Neural progenitor cell (in vitro differentiated cells): ENCODE results near the gene MTMR10. TPM values are rescaled to one million over a fixed set of nuclear protein-coding genes. Genes with fewer than 3 reads are reported as not detected.
A peak's percentile ranks its signal among the peaks of the same experiment; 100 is the strongest.

Experiments used
- DNase-seq: peaks from one replicate; pipeline ENCODE4 v3.0.0-alpha.2; 2016; ENCODE audit warnings: low spot score
- H2AFZ ChIP-seq: fragments of 200-600 bp; sonication (generic); replicated peaks from 2 replicates; pipeline ENCODE4 v1.6.1; 2016; ENCODE audit warnings: antibody characterized with exemption
- H3F3A ChIP-seq: fragments of 200-600 bp; sonication (generic); 2 replicates; pipeline ENCODE4 v1.6.1; 2016; ENCODE audit warnings: antibody characterized with exemption, low read depth
- H3K27ac ChIP-seq: fragments of 200-600 bp; sonication (generic); 2 replicates; pipeline ENCODE4 v1.5.1; 2016; ENCODE audit warnings: mild to moderate bottlenecking
- H3K27me3 ChIP-seq: fragments of 200-600 bp; sonication (generic); 2 replicates; pipeline ENCODE4 v1.6.1; 2016; ENCODE audit warnings: mild to moderate bottlenecking, moderate library complexity
- H3K36me3 ChIP-seq: fragments of 200-600 bp; sonication (generic); 2 replicates; pipeline ENCODE4 v1.5.1; 2016
- H3K4me1 ChIP-seq: fragments of 200-600 bp; sonication (generic); 2 replicates; pipeline ENCODE4 v1.6.1; 2016; ENCODE audit warnings: mixed run types
- H3K4me2 ChIP-seq: fragments of 200-600 bp; sonication (generic); 2 replicates; pipeline ENCODE4 v1.6.1; 2016
- H3K4me3 ChIP-seq: fragments of 200-600 bp; sonication (generic); 2 replicates; pipeline ENCODE4 v1.5.1; 2016
- H3K79me2 ChIP-seq: fragments of 200-600 bp; sonication (generic); 2 replicates; pipeline ENCODE4 v1.6.1; 2016; ENCODE audit warnings: low read depth
- H3K9ac ChIP-seq: fragments of 200-600 bp; sonication (generic); 2 replicates; pipeline ENCODE4 v1.6.1; 2016
- H3K9me3 ChIP-seq: fragments of 200-600 bp; sonication (generic); 2 replicates; pipeline ENCODE4 v1.5.1; 2016; ENCODE audit warnings: low read depth
- H4K20me1 ChIP-seq: fragments of 200-600 bp; sonication (generic); 2 replicates; pipeline ENCODE4 v1.6.1; 2016; ENCODE audit warnings: low read depth
- H3K27ac Mint-ChIP-seq: 3 replicates; pipeline ENCODE4 v1.8.0; 2021; ENCODE audit warnings: mixed read lengths
- H3K27me3 Mint-ChIP-seq: 2 replicates; pipeline ENCODE4 v1.8.0; 2022; ENCODE audit warnings: low read depth, mild to moderate bottlenecking, inconsistent platforms, moderate library complexity, mixed read lengths; ENCODE audit not compliant: insufficient read depth
- H3K36me3 Mint-ChIP-seq: 3 replicates; pipeline ENCODE4 v1.8.0; 2021; ENCODE audit warnings: mixed read lengths
- H3K4me1 Mint-ChIP-seq: 3 replicates; pipeline ENCODE4 v1.8.0; 2021; ENCODE audit warnings: mixed read lengths
- H3K4me3 Mint-ChIP-seq: 3 replicates; pipeline ENCODE4 v1.8.0; 2021; ENCODE audit warnings: mild to moderate bottlenecking, moderate library complexity, mixed read lengths
- H3K9me3 Mint-ChIP-seq: 3 replicates; pipeline ENCODE4 v1.8.0; 2020; ENCODE audit warnings: mixed read lengths
- EZH2 ChIP-seq: fragments of 200-600 bp; sonication (generic); IDR thresholded peaks from 2 replicates; pipeline ENCODE4 v1.6.1; 2017; ENCODE audit warnings: antibody characterized with exemption, mild to moderate bottlenecking, moderate library complexity
- EZH2phosphoT487 ChIP-seq: fragments of 200-600 bp; sonication (generic); IDR thresholded peaks from 2 replicates; pipeline ENCODE4 v1.6.1; 2017; ENCODE audit warnings: antibody characterized with exemption
- total RNA-seq: library from RNA; depleted of rRNA; stranded (reverse); fragments of >200 nt; gene quantifications from 2 replicates; pipeline ENCODE4 v1.2.3, GENCODE V29; 2015; ENCODE audit warnings: low replicate concordance
- TF ChIP-seq, protein P1 (sequence below): fragments of 200-600 bp; sonication (generic); IDR thresholded peaks from 2 replicates; pipeline ENCODE4 v1.5.1; 2017; ENCODE audit warnings: antibody characterized with exemption, mild to moderate bottlenecking

The MTMR10 gene
- total RNA-seq, 1 donor from 2014 or later, result 18.7 TPM

DNA sequence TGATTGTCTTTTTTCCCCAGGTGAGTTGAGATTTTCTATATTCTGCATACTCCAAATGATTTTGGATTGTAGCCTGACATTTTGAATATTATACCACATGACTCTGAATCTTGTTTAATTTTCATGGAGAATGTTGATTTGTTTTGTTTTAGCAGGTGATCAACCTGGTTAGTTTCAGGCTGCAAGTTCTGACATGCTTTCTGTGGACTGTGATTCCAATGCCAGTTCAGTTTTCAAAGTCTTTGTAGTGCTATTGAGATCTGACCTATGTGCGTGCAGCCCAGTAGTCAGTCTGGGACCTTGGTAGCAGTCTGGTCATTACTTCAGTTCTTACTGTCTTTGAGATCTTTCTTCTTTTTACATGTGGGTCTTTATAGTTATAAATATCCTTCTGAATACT, 18.6 kb upstream of the MTMR10 start:
- H3K4me1 Mint-ChIP-seq, result no peaks in the 10 kb centered on the region
- no peak for DNase-seq

DNA sequence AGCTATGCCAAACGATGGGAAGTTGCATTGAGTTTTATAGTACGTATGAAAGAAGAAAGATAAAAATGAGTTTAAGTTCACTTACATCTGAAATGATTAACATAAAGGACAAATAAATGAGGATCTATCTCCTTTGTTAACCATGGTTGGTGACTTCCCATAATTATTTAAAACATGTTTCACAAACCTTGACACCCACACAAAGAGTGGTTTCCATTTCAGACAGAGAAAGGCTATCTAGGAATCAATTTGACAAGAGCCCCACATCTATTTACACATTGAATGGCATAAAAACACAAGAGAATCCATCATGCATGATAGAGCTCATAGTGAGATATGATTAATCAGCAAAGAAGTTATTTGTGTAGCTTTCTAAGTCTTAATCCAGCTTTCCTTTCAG, 14.2 kb upstream of the MTMR10 start:
- no peaks in the 10 kb centered on the region for H3K36me3 Mint-ChIP-seq
- Histone ChIP-seq H2AFZ (no peak overlapping the region), H3K27ac (no peak overlapping the region), H3K79me2 (no peaks in the 10 kb centered on the region), H3K4me3 (no peak overlapping the region), H4K20me1 (no peaks in the 10 kb centered on the region), H3K9me3 (no peaks in the 10 kb centered on the region), H3F3A (no peaks in the 10 kb centered on the region), H3K36me3 (no peaks in the 10 kb centered on the region), H3K9ac (no peak overlapping the region), H3K4me2 (no peak overlapping the region), H3K27me3 (no peaks in the 10 kb centered on the region), H3K4me1 (peaks cover 15% of the 10 kb centered on the region)
- no peak overlapping the region for H3K27ac Mint-ChIP-seq
- peaks cover 6% of the 10 kb centered on the region for H3K4me1 Mint-ChIP-seq
- H3K9me3 Mint-ChIP-seq, result no peaks in the 10 kb centered on the region
- peaks cover 6% of the 10 kb centered on the region for H3K27me3 Mint-ChIP-seq
- TF ChIP-seq, protein P1, sequence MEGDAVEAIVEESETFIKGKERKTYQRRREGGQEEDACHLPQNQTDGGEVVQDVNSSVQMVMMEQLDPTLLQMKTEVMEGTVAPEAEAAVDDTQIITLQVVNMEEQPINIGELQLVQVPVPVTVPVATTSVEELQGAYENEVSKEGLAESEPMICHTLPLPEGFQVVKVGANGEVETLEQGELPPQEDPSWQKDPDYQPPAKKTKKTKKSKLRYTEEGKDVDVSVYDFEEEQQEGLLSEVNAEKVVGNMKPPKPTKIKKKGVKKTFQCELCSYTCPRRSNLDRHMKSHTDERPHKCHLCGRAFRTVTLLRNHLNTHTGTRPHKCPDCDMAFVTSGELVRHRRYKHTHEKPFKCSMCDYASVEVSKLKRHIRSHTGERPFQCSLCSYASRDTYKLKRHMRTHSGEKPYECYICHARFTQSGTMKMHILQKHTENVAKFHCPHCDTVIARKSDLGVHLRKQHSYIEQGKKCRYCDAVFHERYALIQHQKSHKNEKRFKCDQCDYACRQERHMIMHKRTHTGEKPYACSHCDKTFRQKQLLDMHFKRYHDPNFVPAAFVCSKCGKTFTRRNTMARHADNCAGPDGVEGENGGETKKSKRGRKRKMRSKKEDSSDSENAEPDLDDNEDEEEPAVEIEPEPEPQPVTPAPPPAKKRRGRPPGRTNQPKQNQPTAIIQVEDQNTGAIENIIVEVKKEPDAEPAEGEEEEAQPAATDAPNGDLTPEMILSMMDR, result no peak
- TF ChIP-seq EZH2phosphoT487, result no peak
- TF ChIP-seq EZH2, result no peak
- DNase-seq, result no peak
- H3K4me3 Mint-ChIP-seq, result no peak overlapping the region

More for the DNA sequence above, 18.6 kb upstream of the MTMR10 start:
- Histone ChIP-seq H3F3A (no peaks in the 10 kb centered on the region), H3K36me3 (no peaks in the 10 kb centered on the region), H2AFZ (no peak overlapping the region), H3K4me2 (no peak overlapping the region), H3K79me2 (no peaks in the 10 kb centered on the region), H4K20me1 (no peaks in the 10 kb centered on the region), H3K4me1 (peaks cover 6% of the 10 kb centered on the region), H3K4me3 (no peak overlapping the region), H3K9ac (no peak overlapping the region), H3K9me3 (peaks cover 9% of the 10 kb centered on the region), H3K27me3 (no peaks in the 10 kb centered on the region), H3K27ac (no peak overlapping the region)
- no peak overlapping the region for H3K27ac Mint-ChIP-seq
- H3K36me3 Mint-ChIP-seq, result no peaks in the 10 kb centered on the region
- TF ChIP-seq, protein P1, result no peak
- TF ChIP-seq EZH2 (no peak), EZH2phosphoT487 (no peak)
- no peak overlapping the region for H3K4me3 Mint-ChIP-seq
- peaks cover 19% of the 10 kb centered on the region for H3K9me3 Mint-ChIP-seq
- H3K27me3 Mint-ChIP-seq, result peaks cover 1% of the 10 kb centered on the region

DNA sequence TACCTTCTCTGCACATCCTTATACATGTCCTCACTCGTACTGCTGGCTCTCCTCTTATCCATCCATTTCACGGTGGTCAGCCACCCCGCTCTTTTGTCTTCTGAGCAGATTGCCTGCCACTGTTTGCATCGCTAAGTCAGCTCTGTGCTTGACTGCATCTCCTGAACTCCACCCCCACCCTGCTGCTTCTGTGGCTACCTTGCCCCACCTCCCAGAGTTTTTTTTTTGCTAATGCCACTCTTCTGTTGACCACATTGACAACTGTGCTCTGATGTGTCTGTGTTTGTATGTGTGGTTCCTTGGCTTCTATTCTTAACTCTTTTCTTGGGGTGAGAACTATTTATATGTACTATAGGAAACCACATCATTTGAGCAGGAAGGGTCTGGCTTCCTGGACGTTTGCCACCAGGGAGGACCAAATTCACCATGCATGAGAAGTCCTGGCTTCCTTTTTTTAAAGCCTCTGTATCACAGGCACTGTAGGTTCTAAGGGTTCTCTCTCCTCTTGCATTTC, 12.8 kb upstream of the MTMR10 start:
- H3F3A ChIP-seq, result no peaks in the 10 kb centered on the region
- no peak overlapping the region for H3K27ac ChIP-seq
- Mint-ChIP-seq H3K27ac (no peak overlapping the region), H3K4me3 (no peak overlapping the region), H3K4me1 (peaks cover 6% of the 10 kb centered on the region), H3K27me3 (peaks cover 6% of the 10 kb centered on the region), H3K9me3 (no peaks in the 10 kb centered on the region), H3K36me3 (no peaks in the 10 kb centered on the region)
- peak overlapping the region; percentile 67 for H2AFZ ChIP-seq
- no peak for TF ChIP-seq EZH2phosphoT487
- TF ChIP-seq, protein P1, result no peak
- no peak for TF ChIP-seq EZH2
- no peaks in the 10 kb centered on the region for H4K20me1 ChIP-seq
- H3K27me3 ChIP-seq, result no peaks in the 10 kb centered on the region
- H3K4me3 ChIP-seq, result no peak overlapping the region
- H3K4me1 ChIP-seq, result peaks cover 15% of the 10 kb centered on the region
- no peak overlapping the region for H3K9ac ChIP-seq
- H3K4me2 ChIP-seq, result peak overlapping the region; percentile 38
- peak; percentile 55 for DNase-seq
- H3K79me2 ChIP-seq, result no peaks in the 10 kb centered on the region
- no peaks in the 10 kb centered on the region for H3K36me3 ChIP-seq
- no peaks in the 10 kb centered on the region for H3K9me3 ChIP-seq
